Jurkat, Clone E6-1 (cell line): ENCODE results near the gene MRPL30. TPM values are rescaled to one million over a fixed set of nuclear protein-coding genes. Genes with fewer than 3 reads are reported as not detected.
"Not testable (repeated sequence)": the region's sequence is repeated elsewhere in the genome, so short reads cannot be mapped to it uniquely, and the experiment has no call there.

ENCODE experiments used
- DNase-seq: peaks from one replicate; pipeline ENCODE4 v3.0.0-alpha.2; 2011; ENCODE audit warnings: low read depth, low spot score
- H3K4me3 ChIP-seq: 2 replicates; pipeline ENCODE4 v1.5.1; 2011; ENCODE audit warnings: mild to moderate bottlenecking, low read length, control low read depth, moderate library complexity
- polyA plus RNA-seq: library from polyadenylated mRNA; unstranded; fragments of >200 nt; gene quantifications from one replicate; pipeline ENCODE4 v1.2.1, GENCODE V29; 2012; ENCODE audit warnings: missing spikeins; ENCODE audit not compliant: insufficient read length, insufficient read depth

The MRPL30 gene
- 42.9 TPM for polyA plus RNA-seq

DNA sequence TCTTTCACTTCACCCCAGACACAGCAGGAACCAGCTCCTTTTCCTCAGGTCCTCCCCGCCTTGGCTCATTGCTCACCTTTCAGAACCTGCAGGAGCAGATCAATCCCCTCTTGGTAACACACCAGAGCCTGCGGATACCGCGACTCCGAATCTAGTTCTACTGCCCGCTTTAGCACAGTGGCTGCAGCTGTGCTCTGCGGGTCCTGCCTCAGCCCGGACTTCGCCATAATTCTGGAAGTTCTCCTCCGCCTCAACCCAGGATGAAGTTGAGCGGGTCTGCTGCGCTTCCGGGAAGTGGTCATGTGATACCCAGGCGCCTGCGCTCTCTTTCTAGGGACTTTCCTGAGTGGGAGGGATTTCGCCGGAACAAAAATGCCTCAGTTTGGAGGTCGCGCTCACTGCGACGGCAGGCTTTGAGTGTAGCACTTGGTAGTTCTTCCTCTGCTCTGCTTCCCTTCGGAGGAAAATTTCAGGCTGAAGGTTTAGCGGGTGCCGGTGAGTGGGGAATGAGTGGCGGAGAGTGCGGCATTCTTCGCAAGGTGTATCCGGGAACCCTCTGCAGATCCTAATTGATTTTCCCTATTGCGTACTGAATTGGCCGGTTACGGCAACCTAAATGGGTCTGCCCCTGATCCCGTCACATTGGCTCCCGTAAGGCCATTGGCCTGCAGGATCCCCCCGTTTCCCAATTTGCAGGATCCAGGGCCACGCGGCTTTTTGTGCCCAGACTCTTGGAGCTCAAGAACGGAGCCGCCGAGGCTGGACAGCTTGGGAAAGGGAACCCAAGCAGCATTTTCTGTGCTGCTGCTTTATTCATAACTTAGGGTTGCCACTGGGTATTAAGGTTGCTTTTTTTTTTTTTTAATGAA lies at the start of gene MRPL30, which contains the start of gene MITD1:
Gene MRPL30, plus strand, starts transcription at position 430 of the 869 bp plus-strand sequence. CDS start 5,020 bp downstream, outside the sequence.
Gene MITD1, minus strand, starts transcription at position 304 of the 869 bp plus-strand sequence. Its CDS starts 77 bp downstream, at position 227.
- H3K4me3 ChIP-seq, result peak within 1 kb of the TSS; percentile 80
- DNase-seq, result peak; percentile 95

DNA sequence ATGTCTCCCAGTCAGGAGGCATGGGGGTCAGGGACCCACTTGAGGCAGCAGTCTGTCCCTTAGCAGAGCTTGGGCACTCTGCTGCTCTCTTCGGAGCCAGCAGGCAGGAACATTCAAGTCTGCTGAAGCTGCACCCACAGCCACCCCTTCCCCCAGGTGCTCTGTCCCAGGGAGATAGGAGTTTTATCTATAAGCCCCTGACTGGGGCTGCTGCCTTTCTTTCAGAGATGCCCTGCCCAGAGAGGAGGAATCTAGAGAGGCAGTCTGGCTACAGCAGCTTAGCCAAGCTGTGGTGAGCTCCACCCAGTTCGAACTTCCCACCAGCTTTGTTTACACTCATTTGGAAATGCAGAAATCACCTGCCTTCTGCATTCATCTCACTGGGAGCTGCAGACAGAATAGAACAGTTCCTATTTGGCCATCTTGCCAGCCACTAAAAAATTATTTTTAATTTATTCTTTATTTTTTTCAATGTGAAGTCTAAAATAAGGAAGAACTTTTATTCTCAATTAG lies 45.9 kb upstream of the MRPL30 start:
- DNase-seq, result not testable (repeated sequence)

DNA sequence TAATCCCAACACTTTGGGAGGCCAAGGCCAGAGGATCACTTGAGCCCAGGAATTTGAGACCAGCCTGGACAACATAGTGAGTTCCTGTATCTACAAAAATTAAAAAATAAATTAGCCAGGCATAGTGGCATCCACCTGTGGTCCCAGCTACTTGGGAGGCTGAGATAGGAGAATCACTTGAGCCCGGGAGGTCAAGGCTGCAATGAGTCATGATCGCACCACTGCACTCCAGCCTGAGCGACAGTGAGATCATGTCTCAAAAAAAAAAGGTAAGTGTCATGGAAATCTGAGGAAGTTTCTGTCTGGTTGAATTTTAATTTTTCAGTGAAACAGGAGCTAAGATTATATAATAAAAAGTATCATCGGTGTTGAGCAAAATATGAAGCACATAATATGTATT lies 42.0 kb upstream of the MRPL30 start:
- no peak for DNase-seq
- H3K4me3 ChIP-seq, result no peak overlapping the region

More for the DNA sequence above, 45.9 kb upstream of the MRPL30 start:
- not testable (repeated sequence) for H3K4me3 ChIP-seq

DNA sequence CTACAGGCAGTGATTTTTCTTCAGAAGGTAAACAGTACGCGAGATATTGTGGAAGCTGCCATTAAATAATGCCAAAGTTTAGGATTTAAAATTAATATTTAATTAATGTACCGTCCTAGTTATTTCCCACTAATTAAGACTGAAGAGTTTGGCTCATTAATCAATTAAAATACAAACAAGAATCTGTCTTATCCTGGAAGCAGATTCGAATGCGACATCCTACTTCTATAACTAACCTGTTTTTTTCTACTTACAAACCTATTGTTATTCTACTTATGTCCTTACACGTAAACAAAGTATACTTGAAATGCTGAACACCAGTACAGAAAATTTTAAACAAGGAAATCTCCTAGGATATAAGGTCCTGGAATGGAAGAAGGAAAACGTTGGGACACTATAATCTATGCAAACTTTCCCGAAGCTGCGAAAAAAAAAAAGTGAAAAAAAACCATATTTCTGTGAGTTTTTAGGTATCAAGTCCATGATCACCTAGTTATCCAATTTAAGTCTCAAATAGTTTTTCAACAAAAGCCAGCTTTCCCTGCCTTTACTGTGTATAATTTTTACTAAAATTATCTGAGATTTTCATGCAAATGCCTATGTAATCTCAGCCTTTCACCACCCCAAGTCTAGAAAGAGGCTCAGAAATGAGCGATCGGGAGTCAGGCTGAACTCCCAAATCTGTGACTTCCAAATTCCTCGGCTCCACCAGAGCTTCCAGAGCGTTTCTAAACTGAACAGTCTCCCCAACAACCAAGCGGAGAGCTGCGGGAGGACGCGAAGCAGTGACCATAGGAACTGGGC lies 40.7 kb upstream of the MRPL30 start:
- peak overlapping the region; percentile 57 for H3K4me3 ChIP-seq
- DNase-seq, result no peak

DNA sequence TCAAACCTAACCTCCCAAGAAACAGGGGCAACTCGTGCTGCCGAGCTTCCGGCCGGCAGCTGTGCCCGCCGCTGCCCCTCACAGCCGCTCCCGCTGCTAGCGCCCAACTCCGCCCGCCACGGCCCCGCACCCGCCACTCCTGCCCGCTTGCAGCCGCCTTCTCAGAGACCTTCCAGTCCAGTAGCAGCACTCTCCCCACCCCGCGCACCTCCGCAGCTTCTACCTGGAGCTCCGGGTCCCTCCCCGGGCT lies 40.2 kb upstream of the MRPL30 start:
- DNase-seq, result no peak

DNA sequence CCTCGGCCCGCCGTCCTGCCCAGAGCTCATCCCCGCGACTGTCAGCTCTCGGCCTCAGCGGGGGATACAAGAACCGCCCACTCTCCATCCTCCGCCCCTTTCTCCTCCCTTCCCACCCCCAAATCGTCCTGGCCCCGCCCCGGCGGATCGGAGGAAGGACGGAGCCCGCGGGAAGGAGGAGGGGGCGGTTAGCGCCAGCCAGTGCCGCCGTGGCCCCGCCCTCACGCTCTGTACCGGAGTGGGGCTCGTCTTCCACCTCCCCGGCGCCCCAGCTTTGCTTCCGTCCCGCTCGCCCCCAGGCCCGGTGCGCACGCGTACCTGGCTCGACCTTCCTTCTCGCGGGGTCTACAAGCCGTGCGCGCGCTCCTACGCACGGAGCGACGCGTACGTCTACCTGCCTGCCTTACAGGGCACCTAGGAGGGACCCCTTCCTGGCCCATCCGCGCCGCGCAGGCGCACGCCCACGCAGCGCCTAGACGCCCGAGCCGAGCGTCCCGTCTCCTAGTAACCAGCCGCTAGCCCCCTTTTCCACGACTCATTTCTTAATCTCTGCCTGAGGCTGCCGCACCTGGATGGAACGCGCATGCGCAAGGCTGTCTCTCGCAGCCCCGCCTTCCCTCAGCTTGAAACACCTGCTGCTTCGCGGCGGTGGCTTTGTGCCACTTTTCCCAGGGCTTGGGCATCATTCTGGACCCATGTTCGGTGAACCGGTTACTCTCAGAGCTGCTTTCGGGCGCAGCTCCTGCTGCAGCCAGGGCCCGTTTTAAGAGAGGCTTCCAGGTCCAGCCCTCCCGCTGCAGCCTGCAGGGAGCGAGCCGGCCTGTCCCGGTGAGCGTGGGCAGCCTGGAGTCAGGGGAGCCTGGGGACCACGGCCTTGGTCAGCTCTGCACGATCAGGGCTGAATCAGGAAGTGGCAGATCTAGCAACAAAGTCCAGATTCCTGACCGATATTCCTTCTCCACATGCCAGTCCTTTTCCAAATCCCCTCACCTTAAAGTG lies 39.6 kb upstream of the MRPL30 start, which contains the start of gene C2orf15:
Gene C2orf15, plus strand, starts transcription at position 598 of the 999 bp plus-strand sequence. CDS start 8,852 bp downstream, outside the sequence.
- H3K4me3 ChIP-seq, result peak within 1 kb of the TSS; percentile 57
- DNase-seq, result peak; percentile 91

More for the DNA sequence above, 40.2 kb upstream of the MRPL30 start:
- H3K4me3 ChIP-seq, result peak overlapping the region; percentile 57

DNA sequence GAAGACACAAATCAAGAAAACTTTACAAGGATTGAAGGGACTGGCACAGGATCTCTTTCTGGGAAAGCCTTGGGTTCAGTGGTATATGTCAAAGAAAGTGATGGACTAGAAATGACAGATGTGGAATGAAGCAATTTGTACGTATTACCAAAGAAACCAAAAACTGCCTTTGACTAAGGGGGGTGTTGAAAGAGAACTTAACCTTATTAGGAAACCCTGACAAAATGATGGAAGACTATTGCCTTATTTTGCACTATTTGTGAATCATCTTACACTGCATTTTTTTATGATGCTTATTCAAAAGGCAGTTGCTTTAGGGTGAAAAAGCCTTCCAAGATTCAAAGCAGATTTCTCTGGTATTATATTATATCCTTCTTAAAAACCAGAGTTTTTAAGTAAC lies 30.3 kb upstream of the MRPL30 start:
- DNase-seq, result no peak
- no peak overlapping the region for H3K4me3 ChIP-seq

DNA sequence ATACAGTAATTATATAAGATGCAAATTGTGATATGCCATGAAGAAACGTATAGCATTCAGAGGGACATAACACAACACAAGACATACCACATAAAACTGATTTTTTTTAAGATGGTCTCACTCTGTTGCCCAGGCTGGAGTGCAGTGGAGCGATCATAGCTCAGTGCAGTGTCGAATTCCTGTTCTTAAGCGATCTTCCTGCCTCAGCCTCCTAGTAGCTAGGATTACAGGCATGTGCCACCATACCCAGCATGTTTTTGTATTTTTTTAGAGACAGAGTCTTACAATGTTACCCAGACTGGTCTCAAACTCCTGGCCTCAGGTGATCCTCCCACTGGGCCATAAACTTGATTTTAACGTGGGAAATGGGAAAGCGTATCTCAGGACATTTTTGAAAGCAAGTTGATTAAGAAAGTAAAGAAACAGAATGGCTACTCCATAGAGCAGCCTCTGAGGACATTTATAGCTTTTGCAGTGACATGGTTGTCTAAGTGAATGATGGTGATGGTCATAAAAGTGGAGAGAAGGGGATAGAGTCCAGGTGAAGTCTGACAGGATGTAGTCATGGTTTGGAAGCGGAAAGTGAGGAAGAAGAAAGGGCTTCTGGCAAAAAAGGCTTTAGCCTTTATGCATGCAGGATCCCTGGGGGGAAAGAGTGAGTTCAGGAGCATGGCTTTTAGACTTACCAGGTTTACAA lies 28.6 kb upstream of the MRPL30 start:
- no peak overlapping the region for H3K4me3 ChIP-seq
- DNase-seq, result no peak

DNA sequence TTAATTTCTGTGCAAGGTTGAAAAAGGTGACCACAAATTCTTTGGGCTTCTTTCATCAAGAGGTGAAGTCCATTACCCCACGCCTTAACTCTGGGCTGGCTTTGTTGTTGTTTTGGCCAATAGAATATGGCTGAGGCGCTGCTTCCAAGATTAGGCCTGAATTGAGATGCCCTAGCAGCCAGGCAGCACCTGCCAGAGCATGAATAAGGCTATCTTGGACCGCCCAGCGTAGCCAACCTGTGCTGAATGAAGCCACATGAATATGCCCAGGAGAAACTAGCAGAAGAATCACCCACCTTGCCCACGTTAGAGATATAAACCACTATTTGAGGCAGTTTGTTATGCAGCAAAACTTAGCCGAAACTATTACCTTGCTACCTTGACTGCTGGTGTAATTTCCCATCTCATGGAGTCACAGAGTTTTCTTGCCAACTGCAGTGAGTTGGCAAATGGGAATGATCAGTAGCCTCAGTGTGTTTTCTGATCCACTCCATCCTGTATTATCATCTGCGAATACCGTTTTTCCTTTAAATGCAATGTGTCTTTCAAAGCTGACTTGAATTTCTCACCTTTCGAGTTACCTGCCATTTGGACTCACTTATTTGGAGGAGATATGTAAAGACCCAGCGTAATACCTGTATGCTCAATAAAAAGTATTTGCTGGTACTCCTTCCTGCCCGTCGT lies 26.9 kb upstream of the MRPL30 start:
- DNase-seq, result no peak
- H3K4me3 ChIP-seq, result peak overlapping the region; percentile 89

DNA sequence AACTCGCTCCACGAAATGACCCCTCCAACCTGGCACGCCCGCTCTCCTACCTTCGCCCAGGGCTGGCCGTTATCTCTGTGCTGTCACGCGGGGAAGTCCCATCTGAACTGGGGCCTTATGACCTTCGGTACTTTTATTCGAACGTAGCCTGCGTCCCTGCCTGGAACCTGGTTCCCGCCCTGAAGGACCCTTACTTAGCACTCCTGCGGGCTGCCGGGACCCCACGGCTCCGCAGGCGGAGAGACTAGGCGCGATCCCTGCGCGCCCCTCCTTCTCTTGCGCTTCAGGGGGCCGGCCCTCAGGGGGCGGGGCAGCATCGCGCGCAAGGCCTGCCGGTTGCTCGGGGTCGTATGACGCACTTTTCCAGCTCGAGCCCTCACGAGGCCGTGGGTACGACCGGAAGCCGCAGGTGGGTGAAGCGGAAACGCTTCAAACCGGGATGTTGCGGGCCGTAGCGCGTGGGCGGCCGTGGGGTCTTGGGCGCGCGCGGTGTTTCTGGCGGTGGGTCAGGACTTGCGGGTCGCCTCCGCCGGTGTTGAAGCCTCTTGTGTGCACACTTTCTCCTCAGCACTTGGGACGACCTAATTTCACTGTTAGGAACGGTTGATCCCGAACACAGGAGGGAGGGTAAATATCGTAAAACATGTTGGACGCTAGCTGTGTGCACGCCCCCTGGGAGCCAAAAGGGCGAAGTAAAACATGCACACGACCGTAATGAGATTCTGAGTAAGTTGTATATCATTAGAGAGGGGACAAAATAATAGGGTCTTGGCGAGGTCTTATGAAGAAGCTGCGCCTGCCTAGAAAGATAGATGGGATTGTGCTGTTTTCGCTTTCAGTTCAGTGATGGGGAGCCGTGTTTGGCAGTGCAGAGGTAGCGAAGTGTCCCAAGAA lies 26.1 kb upstream of the MRPL30 start, which contains the start of the genes LIPT1 and TSGA10:
Gene LIPT1, plus strand, starts transcription at position 325 of the 894 bp plus-strand sequence. CDS start 6,991 bp downstream, outside the sequence.
Gene TSGA10, minus strand, starts transcription at position 300 of the 894 bp plus-strand sequence. CDS start 45,503 bp downstream, outside the sequence.
- H3K4me3 ChIP-seq, result peak within 1 kb of the TSS; percentile 89
- DNase-seq, result peak; percentile 92

DNA sequence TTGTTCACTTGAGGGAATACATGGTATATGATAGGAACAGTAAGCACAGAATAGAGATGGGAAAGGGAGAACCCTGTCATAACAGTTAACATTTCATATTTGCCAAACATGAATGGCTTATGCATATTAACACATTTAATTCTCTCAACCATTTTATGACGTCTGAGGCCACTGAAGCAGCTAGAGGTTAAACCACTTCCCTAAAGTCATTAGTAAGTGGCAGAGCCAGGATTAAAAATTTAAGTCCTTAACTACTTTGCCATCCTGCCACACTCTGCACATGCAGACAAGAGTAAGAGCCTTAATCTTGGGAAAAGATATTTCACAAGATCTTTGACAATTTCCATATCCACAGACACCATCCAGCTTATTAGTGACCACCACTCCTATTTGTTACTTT lies 24.1 kb upstream of the MRPL30 start:
- no peak for DNase-seq
- no peak overlapping the region for H3K4me3 ChIP-seq

DNA sequence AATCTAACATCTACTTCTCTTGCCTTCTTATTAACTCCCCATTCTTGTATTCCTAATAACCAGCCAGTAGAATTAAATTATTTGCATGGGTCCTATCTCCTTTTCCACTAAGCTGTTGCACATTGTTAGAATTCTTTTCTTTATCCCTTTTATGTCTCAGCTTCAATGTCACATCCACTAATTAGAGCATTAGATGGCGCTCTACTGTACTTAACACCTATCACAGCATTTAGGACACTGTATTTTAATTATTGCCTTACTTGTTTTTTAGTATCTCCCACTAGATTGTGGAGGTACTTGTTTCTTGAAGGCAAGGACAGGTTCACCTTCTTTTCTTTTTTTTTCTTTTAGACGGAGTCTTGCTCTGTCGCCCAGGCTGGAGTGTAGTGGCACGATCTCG lies 22.4 kb upstream of the MRPL30 start:
- no peak for DNase-seq

DNA sequence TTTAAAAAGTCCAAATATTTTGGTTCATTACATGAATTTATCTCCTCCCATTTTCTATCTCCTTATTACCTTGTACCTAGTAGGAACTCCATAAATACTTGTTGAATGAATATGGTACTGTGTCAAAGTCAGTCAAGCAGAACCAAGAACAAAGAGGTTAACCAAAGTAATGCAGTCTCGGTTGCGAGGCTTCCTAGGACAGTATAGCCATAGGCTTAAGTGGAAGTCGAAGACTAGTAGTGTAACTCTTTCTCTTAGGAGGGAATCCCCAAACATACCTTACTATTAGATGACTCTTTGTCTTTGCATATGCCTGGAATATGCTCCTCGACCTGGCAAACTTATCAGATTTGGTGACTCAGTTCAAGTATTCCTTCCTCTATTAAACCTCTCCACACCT lies 21.4 kb upstream of the MRPL30 start:
- DNase-seq, result no peak

More for the DNA sequence above, 22.4 kb upstream of the MRPL30 start:
- no peak overlapping the region for H3K4me3 ChIP-seq

DNA sequence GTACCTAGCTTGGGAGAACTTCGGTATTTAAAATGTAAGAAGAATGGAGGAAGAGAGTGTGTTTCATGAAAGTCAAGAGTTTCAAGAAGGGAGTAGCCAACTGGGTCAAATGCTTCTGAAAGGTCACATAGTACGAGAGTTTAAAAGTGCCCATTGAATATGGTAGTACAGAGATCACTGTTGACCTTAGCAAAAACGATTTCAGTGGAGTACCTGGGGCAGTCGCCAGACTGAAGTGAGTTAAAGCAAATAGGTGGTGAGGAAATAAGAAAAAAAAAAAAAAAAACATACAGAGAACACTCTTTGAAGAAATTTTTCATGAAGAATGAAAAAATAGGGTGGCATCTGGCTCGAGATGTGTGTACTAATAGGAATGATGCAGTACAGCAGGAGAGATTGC lies 14.8 kb upstream of the MRPL30 start:
- no peak overlapping the region for H3K4me3 ChIP-seq
- DNase-seq, result no peak

More for the DNA sequence above, 21.4 kb upstream of the MRPL30 start:
- H3K4me3 ChIP-seq, result no peak overlapping the region

DNA sequence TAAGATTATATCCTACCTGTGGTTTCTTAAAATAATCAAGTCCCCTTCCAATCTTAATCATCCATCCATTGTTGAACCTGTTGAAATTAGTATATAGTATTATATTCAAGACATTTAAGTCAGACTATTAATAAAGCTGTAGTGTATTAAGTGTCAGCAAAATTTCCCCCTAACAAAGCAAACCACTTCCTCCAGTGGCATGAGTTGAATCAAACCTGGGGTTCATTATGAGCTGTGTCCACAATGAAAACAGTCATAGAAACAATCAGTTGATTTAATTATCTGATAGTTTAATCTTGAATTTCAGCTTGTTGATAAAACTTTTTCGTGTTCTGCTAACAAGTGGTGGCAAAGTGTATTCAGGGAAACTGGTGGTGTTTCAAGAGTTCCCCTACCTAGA lies 11.4 kb upstream of the MRPL30 start:
- no peak overlapping the region for H3K4me3 ChIP-seq
- DNase-seq, result no peak
